ENCODE measurements around the gene OTULINL.

Gene OTULINL

GRCh38 chr5:14635656-14636055 is 54.1 kb downstream of the OTULINL start (continued):
- no peak for TF ChIP-seq ZBTB44 (tag by site-specific recombination; IDR thresholded peaks at IDR 0.05)
- TF ChIP-seq ZNF514 (tag by site-specific recombination; IDR thresholded peaks at IDR 0.05), result no peak
- TF ChIP-seq ZNF473 (tag by site-specific recombination; IDR thresholded peaks at IDR 0.05), result no peak
- no peak for TF ChIP-seq ZNF184 (tag by site-specific recombination; IDR thresholded peaks at IDR 0.05)
- no peak for TF ChIP-seq ZNF18 (tag by site-specific recombination; IDR thresholded peaks at IDR 0.05)
- TF ChIP-seq KLF8 (tag by site-specific recombination; IDR thresholded peaks at IDR 0.05), result no peak
- TF ChIP-seq ZNF785 (tag by site-specific recombination; IDR thresholded peaks at IDR 0.05), result no peak

GRCh38 chr5:14640765-14641164 is 59.2 kb downstream of the OTULINL start:
- Histone ChIP-seq H3K36me3 (ENCODE audit: control insufficient read depth in 2 of 2, insufficient read depth in 1 of 2, low read length in 2 of 2) (no peaks in the 10 kb centered on the region), H3K4me1 (ENCODE audit: control insufficient read depth, insufficient read depth, low read length) (no peaks in the 10 kb centered on the region), H3K27ac (ENCODE audit: extremely low read depth, low read depth, low read length) (no peak overlapping the region), H3K4me3 (ENCODE audit: low read depth, low read length) (no peak overlapping the region), H3K9me3 (ENCODE audit: control insufficient read depth, insufficient read depth, low read depth, low read length) (no peaks in the 10 kb centered on the region)
- POLR2A ChIA-PET, result interaction anchor here (0.6 kb wide), 1 partner anchor 381 kb away, joined by 3 read pairs; no protein-coding TSS in a partner anchor
- no peak for TF ChIP-seq ZNF843 (tag by site-specific recombination; IDR thresholded peaks at IDR 0.05)
- no peak for TF ChIP-seq ZNF792 (tag by site-specific recombination; IDR thresholded peaks at IDR 0.05)
- no peak for TF ChIP-seq ZNF157 (tag by site-specific recombination; IDR thresholded peaks at IDR 0.05)
- TF ChIP-seq ZBTB8A (tag by site-specific recombination; IDR thresholded peaks at IDR 0.05), result no peak
- TF ChIP-seq ZNF747 (tag by site-specific recombination; IDR thresholded peaks at IDR 0.05), result no peak
- TF ChIP-seq ZNF561 (tag by site-specific recombination; IDR thresholded peaks at IDR 0.05; ENCODE audit: borderline replicate concordance), result no peak
- TF ChIP-seq ZNF362 (tag by site-specific recombination; IDR thresholded peaks at IDR 0.05), result no peak
- no peak for TF ChIP-seq ZNF560 (tag by site-specific recombination; IDR thresholded peaks at IDR 0.05; ENCODE audit: borderline replicate concordance)
- TF ChIP-seq PBX3 (CRISPR knock-in tag; IDR thresholded peaks at IDR 0.05), result no peak
- no peak for TF ChIP-seq ZBTB26 (tag by site-specific recombination; optimal IDR thresholded peaks at IDR 0.05)
- no peak for TF ChIP-seq ZFP3 (tag by site-specific recombination; IDR thresholded peaks at IDR 0.05; ENCODE audit: low read depth)
- TF ChIP-seq ZNF324 (tag by site-specific recombination; IDR thresholded peaks at IDR 0.05), result no peak
- no peak for TF ChIP-seq ZNF404 (tag by site-specific recombination; IDR thresholded peaks at IDR 0.05)
- no peak for TF ChIP-seq ZNF580 (tag by site-specific recombination; IDR thresholded peaks at IDR 0.05)
- TF ChIP-seq ZNF596 (tag by site-specific recombination; IDR thresholded peaks at IDR 0.05), result no peak
- TF ChIP-seq WT1 (tag by site-specific recombination; IDR thresholded peaks at IDR 0.05), result no peak
- TF ChIP-seq ZNF76 (tag by site-specific recombination; IDR thresholded peaks at IDR 0.05; ENCODE audit: borderline replicate concordance, low read depth), result no peak
- no peak for TF ChIP-seq ZSCAN23 (tag by site-specific recombination; IDR thresholded peaks at IDR 0.05)
- CTCF ChIA-PET, result interaction anchor here (0.9 kb wide), 1 partner anchor 10 kb away, joined by 3 read pairs; no protein-coding TSS in a partner anchor
